ENCODE results near the gene F7.
"Not testable (repeated sequence)": the region's sequence is repeated elsewhere in the genome, so short reads cannot be mapped to it uniquely, and the experiment has no call there.

F7 gene

DNA sequence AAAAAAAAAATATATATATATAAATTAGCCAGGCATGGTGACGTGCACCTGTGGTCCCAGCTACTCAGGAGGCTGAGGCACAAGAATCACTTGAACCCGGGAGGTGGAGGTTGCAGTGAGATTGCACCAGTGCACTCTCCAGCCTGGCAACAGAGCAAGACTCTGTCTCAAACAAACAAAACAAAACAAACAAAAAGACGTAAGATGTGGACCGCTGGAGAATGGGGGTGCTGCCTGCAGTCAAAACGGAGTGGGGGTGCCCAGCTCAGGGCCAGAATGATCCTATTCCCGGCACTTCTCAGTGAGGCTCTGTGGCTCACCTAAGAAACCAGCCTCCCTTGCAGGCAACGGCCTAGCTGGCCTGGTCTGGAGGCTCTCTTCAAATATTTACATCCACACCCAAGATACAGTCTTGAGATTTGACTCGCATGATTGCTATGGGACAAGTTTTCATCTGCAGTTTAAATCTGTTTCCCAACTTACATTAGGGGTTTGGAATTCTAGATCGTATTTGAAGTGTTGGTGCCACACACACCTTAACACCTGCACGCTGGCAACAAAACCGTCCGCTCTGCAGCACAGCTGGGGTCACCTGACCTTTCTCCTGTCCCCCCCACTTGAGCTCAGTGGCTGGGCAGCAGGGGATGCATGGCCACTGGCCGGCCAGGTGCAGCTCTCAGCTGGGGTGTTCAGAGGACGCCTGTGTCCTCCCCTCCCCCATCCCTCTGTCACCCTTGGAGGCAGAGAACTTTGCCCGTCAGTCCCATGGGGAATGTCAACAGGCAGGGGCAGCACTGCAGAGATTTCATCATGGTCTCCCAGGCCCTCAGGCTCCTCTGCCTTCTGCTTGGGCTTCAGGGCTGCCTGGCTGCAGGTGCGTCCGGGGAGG lies at the start of gene F7:
TSS of gene F7 (plus strand) at position 760 of the 889 bp plus-strand sequence. CDS start at position 811, 51 bp downstream.
- DNase-seq (ENCODE audit: low spot score), result peak; percentile 95

DNA sequence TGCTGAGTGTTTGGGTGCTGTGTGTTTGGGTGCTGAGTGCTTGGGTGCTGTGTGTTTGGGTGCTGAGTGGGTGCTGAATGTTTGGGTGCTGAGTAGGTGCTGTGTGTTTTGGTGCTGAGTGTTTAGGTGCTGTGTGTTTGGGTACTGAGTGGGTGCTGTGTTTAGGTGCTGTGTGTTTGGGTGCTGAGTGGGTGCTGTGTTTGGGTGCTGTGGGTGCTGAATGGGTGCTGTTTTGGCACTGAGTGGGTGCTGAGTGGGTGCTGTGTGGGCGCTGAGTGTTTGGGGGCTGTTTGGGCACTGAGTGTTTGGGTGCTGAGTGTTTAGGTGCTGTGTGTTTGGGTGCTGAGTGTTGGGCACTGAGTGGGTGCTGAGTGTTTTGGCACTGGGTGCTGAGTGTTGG lies 48.5 kb upstream of the F7 start:
- no peak for DNase-seq (ENCODE audit: low spot score)

DNA sequence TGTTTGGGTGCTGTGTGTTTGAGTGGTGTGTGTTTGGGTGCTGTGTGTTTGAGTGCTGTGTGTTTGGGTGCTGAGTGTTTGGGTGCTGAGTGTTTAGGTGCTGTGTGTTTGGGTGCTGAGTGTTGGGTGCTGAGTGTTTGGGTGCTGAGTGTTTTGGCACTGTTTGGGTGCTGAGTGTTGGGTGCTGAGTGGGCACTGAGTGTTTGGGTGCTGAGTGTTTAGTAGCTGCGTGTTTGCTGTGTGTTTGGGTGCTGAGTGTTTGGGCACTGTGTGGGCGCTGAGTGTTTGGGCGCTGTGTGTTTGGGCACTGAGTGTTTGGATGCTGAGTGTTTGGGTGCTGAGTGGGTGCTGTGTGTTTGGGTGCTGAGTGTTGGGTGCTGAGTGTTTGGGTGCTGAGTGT lies 48.0 kb upstream of the F7 start:
- not testable (repeated sequence) for DNase-seq (ENCODE audit: low spot score)

DNA sequence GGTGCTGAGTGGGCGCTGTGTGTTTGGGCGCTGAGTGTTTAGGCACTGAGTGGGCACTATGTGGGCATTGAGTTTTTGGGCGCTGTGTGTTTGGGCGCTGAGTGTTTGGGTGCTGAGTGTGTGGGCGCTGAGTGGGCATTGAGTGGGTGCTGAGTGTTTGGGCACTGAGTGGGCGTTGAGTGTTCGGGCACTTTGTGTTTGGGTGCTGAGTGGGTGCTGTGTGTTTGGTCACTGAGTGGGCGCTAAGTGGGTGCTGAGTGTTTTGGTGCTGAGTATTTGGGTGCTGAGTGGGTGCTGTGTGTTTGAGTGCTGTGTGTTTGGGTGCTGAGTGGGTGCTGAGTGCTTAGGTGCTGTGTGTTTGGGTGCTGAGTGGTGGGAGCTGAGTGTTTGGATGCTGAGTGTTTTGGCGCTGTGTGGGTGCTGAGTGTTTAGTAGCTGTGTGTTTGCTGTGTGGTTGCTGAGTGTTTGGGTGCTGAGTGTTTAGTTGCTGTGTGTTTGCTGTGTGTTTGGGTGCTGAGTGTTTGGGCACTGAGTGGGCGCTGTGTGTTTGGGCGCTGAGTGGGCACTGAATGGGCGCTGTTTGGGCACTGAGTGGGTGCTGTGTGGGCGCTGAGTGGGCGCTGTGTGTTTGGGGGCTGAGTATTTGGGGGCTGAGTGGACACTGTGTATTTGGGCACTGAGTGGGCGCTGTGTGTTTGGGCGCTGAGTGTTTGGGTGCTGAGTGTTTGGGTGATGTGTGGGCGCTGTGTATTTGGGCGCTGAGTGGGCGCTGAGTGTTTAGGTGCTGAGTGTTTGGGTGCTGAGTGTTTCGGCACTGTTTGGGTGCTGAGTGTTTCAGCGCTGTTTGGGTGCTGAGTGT lies 47.2 kb upstream of the F7 start:
- no peak for DNase-seq (ENCODE audit: low spot score)

DNA sequence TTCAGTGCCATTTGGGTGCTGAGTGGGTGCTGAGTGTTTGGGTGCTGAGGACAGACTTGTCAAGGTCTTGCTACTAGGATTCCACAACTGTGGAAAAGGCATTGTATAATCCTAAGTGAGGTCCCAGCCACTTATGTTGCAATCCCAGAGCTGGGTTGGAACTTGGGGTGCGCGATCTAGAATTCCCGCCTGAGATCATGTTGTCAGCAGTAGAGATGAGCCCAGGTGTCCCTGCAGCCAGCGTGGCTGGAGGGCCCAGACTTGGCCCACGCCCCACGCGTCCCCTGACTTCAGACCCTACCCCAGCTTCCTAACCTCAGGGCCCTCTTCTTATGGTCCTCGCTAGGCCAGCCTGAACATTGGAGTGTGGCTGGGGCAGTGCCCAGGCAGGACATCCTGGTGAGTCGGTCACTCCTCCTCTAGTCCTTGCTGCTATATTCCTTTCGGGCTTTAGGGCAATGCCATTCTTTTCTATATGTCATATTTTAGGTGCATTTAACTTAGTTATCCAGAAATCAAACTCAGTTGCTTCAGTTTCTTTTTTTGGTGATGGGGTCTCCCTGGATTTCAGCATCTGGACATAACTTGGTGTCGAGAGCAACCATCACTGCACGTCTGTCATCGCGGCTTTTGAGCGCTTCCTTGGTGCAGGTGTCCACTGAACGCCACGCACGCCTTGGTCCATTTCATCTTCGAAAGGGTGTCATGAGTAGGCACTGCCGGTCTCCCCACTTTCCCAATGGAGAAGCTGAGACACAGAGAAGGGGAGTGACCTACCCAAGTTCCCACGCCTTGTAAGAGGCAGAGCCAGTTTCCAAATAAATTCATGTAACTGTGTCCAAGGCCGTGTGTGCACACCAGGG lies 46.4 kb upstream of the F7 start:
- DNase-seq (ENCODE audit: low spot score), result no peak

DNA sequence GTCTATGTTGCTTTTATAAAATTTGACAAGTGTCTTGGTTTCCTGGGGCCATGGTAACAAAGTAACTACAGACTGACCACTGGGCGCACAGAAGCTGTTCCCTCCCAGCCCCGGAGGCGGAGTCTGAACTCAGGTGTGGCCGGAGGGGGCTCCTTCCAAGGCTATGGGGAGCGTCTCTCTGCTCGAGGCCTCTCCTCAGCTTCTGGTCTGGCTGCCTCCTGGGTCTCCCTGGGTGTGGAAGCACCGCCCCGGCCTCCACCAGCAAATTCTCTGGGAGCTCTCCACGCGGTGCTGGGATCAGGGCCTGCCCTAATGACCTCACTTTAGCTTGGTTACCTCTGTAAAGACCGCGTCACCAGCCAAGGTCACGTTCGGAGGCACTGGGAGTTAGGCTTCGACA lies 45.7 kb upstream of the F7 start:
- DNase-seq (ENCODE audit: low spot score), result no peak

DNA sequence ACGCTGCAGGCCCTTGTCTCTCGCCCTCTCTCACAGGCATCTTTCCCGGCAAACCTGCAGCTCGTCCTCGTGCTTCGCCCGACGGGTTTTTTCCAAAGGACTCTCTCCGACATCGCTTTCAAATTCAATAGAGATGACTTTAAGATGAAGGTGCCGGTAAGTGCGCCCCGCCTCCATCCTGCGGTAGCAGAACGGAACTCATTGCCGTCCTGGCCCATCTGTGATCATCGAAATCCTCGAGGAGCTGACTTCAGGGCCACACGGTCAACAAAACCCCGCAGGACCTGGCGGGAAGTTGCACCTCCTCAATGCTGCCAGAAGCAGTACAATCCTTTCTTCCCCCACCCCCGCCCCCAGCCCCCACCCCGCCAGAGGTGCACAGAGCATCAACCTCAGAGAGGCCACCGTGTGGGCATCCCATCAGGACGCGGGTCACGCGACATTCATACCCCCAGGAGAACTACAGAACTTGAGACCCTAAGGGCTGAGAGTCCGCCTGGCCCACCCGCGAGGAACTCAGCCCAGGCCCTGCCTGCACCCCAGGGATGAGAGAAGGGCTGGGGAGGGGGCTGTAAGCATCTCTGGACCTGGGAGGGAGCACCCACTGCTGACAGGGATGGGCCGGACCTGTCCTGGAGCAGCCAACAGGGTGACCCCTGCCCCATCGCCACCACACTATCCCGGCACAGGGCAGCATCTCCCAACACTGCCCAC lies 44.9 kb upstream of the F7 start:
- DNase-seq (ENCODE audit: low spot score), result no peak

DNA sequence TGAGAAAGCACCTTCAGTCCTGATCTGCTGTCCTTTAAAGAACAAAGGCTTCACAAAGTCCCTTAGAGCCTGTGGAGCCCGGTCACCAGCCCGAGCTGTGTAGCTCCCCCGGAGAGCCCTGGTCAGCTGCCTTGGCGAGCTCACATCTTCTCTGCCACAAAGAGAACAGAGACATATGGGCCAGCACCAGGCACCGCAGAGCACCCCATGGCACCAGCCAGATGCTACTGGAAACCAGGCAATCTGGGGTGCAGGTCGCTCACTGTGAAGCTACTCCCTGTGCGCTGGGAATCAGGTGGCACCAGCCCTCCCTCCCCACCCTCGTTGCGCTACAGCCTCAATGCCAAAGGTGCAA lies 44.3 kb upstream of the F7 start:
- no peak for DNase-seq (ENCODE audit: low spot score)

DNA sequence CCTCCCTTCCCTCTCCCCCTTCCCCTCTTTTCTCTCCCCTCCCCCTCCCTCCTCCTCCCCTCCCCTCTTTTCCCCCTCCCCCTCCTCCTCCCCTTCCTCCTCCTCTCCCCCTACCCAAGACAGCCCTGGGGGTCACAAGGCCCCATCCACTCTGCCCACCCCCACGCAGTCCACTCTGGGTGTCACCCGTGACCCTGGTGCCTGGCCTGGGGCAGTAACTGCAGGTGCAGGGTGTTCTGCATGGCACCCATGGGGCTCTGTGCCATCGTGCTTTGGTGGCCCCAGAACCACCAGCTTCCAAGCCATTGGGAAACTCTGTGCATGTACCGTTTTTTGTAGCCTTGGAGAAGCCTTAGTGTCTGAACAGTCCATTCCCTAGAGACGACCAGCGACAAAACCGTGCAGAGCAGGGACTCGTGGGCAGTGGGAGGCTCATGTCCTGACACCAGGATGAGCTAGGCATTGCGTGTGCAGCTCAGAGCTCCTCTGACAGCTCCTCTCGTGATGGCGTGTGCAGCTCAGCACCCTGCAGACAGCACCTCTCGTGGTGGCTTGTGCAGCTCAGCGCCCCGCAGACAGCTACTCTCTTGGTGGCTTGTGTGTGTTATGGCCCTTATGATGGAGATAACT lies 43.7 kb upstream of the F7 start:
- no peak for DNase-seq (ENCODE audit: low spot score)

DNA sequence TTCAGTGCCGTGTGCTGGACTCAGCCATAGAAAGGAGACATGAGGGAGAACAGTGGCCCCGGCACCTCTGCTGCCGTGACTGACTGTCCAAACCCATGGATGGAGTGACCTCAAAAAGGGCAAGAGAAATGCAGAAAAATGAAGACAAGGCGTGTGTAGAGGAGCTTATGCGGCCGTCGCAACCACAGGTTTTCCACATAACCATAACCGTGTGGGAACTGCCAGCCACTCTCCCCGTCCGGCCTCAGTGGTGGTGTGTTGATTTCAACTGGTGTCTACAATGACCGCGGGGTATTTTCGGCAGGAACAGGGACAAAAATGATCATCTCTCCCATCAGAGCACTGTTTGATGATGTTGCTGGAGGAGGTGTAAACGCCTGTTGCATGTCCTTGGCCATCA lies 42.9 kb upstream of the F7 start:
- no peak for DNase-seq (ENCODE audit: low spot score)

DNA sequence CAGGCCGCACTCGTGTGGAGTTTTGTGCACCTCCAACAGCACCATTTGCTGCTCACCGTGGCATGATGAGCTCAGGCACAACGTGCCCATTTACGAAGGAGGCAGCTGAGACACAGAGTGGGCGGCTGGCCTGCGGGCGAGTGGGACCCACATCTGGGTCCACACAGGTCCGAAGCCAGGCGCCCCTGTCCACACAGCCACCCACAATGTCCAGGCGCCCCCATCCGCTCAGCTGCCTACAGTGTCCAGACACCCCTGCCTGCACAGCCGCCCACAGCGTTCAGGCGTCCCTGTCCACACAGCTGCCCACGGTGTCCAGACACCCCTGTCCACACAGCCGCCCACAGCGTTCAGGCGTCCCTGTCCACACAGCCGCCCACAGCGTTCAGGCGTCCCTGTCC lies 42.5 kb upstream of the F7 start:
- DNase-seq (ENCODE audit: low spot score), result no peak

DNA sequence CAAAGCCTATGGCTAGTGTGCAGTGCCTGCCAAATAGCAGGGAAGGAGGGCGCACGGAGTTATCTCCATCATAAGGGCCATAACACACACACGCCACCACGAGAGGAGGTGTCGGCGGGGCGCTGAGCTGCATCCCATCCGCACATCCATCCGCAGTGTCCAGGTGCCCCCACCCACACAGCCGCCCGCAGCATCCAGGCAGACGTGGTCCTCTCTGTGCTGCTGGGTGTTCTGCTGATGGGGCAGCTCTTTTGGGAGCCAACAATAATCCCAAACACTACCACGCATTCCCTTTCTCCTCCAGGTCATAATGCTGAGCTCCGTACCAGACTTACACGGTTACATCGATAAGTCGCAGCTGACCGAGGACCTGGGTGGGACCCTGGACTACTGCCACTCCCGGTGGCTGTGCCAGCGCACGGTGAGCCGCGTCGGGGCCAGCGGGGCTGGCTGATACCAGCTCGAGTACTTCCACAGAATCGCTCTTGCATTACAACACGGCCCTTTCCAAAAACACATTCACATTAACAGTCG lies 41.5 kb upstream of the F7 start:
- no peak for DNase-seq (ENCODE audit: low spot score)

DNA sequence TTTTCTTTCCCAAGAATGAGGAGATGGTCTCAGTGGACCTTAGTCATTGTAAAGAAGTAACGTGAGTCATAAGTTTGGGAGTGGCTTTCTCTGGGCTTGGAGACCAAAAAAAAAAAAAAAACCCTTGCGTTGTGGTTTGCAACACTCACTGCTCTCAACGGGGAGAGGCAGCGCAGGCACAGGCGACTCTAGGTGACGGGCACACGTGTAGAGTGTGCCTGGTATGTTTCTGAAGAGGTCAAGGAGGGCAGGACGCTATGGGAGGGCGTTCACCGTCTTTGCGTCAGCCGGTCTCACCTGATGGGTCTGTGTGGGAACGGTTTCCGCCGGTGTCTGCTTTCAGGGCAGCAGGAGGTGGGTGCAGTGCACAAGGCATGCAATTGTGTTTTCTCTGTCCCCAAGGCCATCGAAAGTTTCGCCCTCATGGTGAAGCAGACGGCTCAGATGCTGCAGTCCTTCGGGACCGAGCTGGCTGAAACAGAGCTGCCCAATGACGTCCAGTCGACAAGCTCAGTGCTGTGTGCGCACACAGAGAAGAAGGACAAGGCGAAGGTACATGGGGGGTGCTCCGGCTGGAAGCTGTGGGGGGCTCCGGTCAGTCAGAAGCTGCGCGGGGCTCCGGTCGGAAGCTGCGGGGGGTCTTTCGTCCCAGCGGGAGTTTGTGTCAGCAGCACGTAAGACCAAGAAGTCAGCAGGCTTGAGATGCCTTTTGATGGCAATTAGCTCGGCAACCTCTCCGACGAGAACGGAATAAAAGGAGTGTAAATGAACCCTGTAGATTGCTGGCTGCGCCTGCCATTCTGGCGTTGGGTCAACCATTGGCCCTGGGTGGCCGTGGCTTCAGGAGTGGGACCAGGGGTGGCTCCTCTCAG lies 40.8 kb upstream of the F7 start:
- no peak for DNase-seq (ENCODE audit: low spot score)

DNA sequence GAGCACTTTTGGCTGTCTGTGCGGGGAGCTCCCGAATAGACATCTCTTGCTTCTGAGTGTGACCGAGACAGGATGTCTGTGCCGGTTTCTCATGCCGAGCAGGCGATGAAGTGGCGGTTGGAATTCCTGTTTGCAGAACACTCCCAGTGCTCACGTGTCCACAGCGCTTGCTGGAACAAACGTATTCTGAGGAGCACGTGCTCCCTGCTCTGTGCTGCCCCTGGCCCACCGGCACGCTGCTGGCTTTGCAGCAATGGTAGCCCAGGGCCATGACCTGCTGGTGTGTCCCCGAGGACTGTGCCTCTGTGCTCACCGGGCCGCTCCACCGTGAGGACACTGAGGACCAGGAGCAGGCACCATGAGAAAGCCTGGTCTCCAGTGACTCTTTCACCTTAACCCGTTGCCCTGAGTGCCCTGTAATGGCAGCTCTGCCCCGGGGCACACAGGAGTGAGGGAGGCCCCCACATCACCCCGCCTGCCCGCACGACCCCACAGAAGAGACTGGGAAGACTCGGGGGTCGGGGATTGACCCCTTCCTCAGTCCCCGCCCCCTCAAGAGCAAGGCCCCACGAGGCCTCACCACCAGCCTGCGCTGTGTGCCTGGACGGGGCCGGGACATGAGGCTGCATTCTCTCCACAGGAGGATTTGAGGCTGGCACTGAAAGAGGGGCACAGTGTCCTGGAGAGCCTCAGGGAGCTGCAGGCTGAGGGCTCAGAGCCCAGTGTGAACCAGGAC lies 40.0 kb upstream of the F7 start:
- no peak for DNase-seq (ENCODE audit: low spot score)

DNA sequence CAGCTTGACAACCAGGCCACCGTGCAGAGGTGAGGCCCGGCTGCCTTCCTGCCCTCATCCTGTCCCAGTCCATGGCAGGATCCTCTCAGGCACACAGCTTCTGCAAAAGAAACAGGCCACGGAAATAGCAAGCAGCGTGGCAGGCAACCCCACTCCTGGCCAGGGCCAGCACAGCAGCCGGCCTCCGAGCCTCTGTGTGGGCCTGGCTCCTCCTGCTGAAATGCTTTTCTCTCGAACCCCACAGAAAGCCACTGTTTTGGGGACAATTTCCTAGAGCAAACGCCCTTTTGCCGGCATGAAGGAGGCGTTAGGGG lies 39.5 kb upstream of the F7 start:
- DNase-seq (ENCODE audit: low spot score), result no peak

DNA sequence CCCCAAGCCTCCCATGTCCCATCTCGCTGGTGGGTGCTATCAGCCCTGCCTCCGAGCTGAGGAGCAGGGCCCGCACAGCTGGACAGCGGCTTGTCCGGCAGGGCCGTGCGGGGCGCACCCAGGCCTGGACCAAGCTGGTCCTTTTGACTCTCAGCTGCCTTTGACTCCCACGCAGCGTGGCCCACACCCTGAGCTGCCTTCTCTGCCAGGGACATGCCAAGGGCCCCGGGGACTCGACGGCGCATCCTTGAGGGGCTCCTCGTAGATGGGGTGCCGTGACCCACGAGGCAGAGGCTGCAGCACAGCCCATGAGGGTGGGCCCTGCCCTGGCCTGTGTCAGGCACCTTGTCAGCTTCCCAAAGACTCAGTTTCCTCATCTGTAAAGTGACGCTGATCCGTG lies 38.8 kb upstream of the F7 start:
- no peak for DNase-seq (ENCODE audit: low spot score)

DNA sequence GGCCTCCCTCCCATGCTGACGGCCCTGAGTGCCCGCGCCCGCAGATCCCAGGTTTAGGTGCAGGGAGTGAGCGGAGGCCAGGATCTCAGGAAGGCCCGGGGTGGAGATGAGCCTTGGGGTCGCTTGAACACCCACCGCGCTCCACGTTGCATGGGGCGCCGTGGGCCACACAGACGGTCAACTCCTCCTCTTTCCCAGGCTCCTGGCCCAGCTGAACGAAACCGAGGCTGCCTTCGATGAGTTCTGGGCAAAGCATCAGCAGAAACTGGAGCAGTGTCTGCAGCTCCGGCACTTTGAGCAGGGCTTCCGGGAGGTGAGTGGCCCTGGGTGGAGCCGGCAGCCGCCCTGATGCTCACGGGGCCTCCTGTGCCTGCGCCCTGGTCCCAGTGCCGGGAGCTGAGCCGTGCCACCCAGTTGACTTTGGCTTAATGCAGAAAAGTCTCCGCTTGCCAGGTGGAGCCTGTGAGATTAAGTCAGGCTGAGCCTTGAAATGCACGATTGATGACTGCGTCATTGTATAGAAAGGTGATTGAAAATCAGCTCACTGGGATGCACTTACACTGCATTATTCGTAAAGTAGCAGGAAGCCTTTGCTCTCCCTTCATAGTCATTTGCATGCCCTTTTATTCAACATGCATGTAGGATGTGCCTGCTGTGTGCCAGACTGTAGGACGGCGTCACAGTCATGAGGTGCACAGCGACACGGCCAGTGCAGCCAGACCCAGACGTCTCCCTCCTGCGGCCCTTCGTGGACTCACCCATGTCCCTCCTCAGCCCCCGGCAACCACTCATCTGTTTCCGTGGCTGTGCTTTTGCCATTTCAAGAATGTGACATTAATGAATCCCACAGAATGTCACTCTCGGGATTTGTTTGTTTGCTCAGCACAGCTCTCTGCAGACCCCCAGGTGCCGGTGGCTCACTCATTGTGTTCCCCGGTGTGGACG lies 35.5 kb upstream of the F7 start:
- no peak for DNase-seq (ENCODE audit: low spot score)

DNA sequence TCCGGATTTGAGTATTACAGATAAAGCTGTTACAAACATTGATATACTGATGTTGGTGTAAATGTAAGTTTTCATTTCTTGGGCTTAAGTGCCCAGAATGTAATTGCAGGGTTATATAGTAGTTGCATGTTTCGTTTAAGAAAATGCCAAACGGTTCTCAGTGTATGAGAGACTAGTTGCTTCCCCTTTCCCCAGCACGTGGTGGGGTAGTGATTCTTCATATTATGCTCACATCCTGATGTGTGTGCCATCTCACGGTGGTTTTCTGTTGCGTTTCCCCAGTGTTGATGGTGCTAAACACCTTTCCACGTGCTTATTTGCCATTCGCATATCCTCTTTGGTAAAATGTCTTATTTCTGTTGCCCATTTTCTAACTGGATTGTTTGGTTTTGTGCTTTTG lies 34.7 kb upstream of the F7 start:
- no peak for DNase-seq (ENCODE audit: low spot score)

All from HuH-7 (cell line).